Measurements from ENCODE around the gene ATP11C.

The ATP11C gene

GRCh38 chrX:139795196-139795595, 137.7 kb downstream of the ATP11C start:
- Histone ChIP-seq H3K79me2 (ENCODE audit: insufficient read depth, low read depth) (no peaks in the 10 kb centered on the region), H3K27me3 (ENCODE audit: insufficient read depth, low read depth) (no peaks in the 10 kb centered on the region), H2AFZ (ENCODE audit: low read depth) (no peak overlapping the region), H3K36me3 (ENCODE audit: insufficient read depth) (no peaks in the 10 kb centered on the region), H3K4me3 (IDR thresholded peaks at IDR 0.05; ENCODE audit: insufficient read depth, low read depth, low read length) (no peak overlapping the region), H4K20me1 (ENCODE audit: insufficient read depth) (no peaks in the 10 kb centered on the region), H3K4me2 (peak overlapping the region; percentile 68), H3K4me1 (ENCODE audit: low read depth, poor library complexity, severe bottlenecking) (peaks cover 32% of the 10 kb centered on the region), H3K9ac (no peak overlapping the region), H3K27ac (peak overlapping the region; percentile 71)
- TF ChIP-seq, protein P1, sequence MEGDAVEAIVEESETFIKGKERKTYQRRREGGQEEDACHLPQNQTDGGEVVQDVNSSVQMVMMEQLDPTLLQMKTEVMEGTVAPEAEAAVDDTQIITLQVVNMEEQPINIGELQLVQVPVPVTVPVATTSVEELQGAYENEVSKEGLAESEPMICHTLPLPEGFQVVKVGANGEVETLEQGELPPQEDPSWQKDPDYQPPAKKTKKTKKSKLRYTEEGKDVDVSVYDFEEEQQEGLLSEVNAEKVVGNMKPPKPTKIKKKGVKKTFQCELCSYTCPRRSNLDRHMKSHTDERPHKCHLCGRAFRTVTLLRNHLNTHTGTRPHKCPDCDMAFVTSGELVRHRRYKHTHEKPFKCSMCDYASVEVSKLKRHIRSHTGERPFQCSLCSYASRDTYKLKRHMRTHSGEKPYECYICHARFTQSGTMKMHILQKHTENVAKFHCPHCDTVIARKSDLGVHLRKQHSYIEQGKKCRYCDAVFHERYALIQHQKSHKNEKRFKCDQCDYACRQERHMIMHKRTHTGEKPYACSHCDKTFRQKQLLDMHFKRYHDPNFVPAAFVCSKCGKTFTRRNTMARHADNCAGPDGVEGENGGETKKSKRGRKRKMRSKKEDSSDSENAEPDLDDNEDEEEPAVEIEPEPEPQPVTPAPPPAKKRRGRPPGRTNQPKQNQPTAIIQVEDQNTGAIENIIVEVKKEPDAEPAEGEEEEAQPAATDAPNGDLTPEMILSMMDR (conservative IDR thresholded peaks at IDR 0.05; ENCODE audit: low read depth, low read length), result no peak

GRCh38 chrX:139787601-139788000, 145.3 kb downstream of the ATP11C start:
- Histone ChIP-seq H3K9ac (no peak overlapping the region), H3K27me3 (ENCODE audit: insufficient read depth, low read depth) (no peaks in the 10 kb centered on the region), H2AFZ (ENCODE audit: low read depth) (no peak overlapping the region), H4K20me1 (ENCODE audit: insufficient read depth) (no peaks in the 10 kb centered on the region), H3K36me3 (ENCODE audit: insufficient read depth) (no peaks in the 10 kb centered on the region), H3K79me2 (ENCODE audit: insufficient read depth, low read depth) (no peaks in the 10 kb centered on the region), H3K4me2 (no peak overlapping the region), H3K4me3 (IDR thresholded peaks at IDR 0.05; ENCODE audit: insufficient read depth, low read depth, low read length) (no peak overlapping the region), H3K27ac (no peak overlapping the region), H3K4me1 (ENCODE audit: low read depth, poor library complexity, severe bottlenecking) (no peaks in the 10 kb centered on the region)
- TF ChIP-seq, protein P1 (conservative IDR thresholded peaks at IDR 0.05; ENCODE audit: low read depth, low read length), result no peak

- TF ChIP-seq, protein P1 (conservative IDR thresholded peaks at IDR 0.05; ENCODE audit: low read depth, low read length), result no peak
- Histone ChIP-seq H3K9ac (no peak overlapping the region), H3K27ac (no peak overlapping the region), H2AFZ (ENCODE audit: low read depth) (no peak overlapping the region), H3K4me3 (IDR thresholded peaks at IDR 0.05; ENCODE audit: insufficient read depth, low read depth, low read length) (no peak overlapping the region), H3K36me3 (ENCODE audit: insufficient read depth) (no peaks in the 10 kb centered on the region), H3K4me1 (ENCODE audit: low read depth, poor library complexity, severe bottlenecking) (no peaks in the 10 kb centered on the region), H3K79me2 (ENCODE audit: insufficient read depth, low read depth) (no peaks in the 10 kb centered on the region), H4K20me1 (ENCODE audit: insufficient read depth) (no peaks in the 10 kb centered on the region), H3K27me3 (ENCODE audit: insufficient read depth, low read depth) (no peaks in the 10 kb centered on the region), H3K4me2 (no peak overlapping the region)
These were observed 148.0 kb downstream of the ATP11C start for GRCh38 chrX:139784807-139785206.

DNA sequence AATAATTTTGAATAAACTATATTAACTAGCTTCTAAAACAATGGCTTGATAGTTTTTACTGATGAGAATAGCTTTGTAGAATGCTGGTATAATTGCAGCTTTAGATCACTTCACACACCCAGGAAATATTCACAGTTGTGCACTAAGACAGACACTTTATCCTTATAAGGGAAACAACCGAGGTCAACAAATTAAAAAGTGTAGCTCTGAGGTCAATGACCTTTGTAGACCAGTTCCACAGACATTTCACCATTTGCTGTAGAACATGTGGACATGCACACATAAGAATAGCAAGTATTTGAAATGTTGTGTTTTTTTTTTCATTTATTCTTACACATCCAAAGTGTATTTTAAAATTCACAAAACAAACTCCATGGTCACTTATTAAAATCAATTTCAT, 148.9 kb downstream of the ATP11C start:
- no peaks in the 10 kb centered on the region for H3K36me3 ChIP-seq (ENCODE audit: insufficient read depth)
- TF ChIP-seq, protein P1 (conservative IDR thresholded peaks at IDR 0.05; ENCODE audit: low read depth, low read length), result no peak

More for the DNA sequence above, 148.9 kb downstream of the ATP11C start:
- Histone ChIP-seq H3K27me3 (ENCODE audit: insufficient read depth, low read depth) (no peaks in the 10 kb centered on the region), H2AFZ (ENCODE audit: low read depth) (no peak overlapping the region), H3K4me1 (ENCODE audit: low read depth, poor library complexity, severe bottlenecking) (no peaks in the 10 kb centered on the region), H3K9ac (no peak overlapping the region), H3K79me2 (ENCODE audit: insufficient read depth, low read depth) (no peaks in the 10 kb centered on the region), H3K4me3 (IDR thresholded peaks at IDR 0.05; ENCODE audit: insufficient read depth, low read depth, low read length) (no peak overlapping the region), H3K27ac (no peak overlapping the region), H3K4me2 (no peak overlapping the region), H4K20me1 (ENCODE audit: insufficient read depth) (no peaks in the 10 kb centered on the region)
